GM19025 (cell line): ENCODE results near the gene RNF157.

Experiments
- ATAC-seq: cut with Tn5 transposase; IDR thresholded peaks from one replicate; pipeline ENCODE4 v1.9.1; 2021; ENCODE audit warnings: mild to moderate bottlenecking, low read depth, moderate library complexity; ENCODE audit not compliant: unreplicated experiment

Gene RNF157

DNA sequence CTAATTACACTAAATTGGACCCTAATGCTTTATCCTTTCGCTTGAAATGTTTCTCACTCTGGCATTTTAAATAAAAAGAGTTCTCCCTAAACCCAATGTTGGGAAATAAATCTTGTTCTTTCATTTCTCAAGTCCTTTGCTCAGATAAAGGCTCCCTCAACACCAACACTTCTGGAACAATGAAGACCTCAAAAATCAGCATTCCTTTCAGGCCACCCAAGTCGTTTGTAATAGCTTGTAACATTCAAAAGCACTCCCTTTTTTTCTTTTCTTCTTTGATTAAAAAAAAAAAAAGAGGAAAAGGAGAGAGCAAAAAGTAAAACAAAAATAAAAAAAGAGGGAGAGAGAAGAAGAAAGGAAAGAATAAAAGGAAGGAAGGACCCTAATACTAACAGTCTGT is 76.0 kb downstream of the RNF157 start:
- no peak for ATAC-seq

GRCh38 chr17:76163919-76164318 is 76.4 kb downstream of the RNF157 start:
- no peak for ATAC-seq

- no peak for ATAC-seq
Observed at GRCh38 chr17:76161619-76162266, 78.5 kb downstream of the RNF157 start.

GRCh38 chr17:76160896-76161528 is 79.3 kb downstream of the RNF157 start:
- ATAC-seq: no peak

- ATAC-seq: no peak
Observed at GRCh38 chr17:76159157-76159556, 81.1 kb downstream of the RNF157 start.

DNA sequence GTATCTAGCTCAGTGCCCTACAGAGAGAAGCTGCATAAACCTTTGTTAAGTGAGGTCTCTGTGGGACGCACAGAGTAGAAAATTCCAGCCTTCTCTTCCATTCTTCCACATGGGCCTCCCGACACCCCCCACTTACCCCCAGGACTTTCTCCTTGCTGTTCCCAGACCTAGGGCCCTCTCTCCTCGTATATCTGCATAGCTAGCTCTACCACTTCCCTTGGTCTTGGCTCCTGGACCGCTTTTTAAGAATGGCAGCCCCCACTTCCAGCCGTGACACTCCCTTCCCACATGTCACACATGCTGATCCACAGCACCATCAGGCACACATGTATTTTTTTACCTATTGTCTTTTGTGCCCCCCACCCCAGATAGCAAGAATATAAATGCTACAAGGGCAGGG is 82.5 kb downstream of the RNF157 start:
- ATAC-seq: no peak

- ATAC-seq: no peak
Observed at GRCh38 chr17:76156662-76156991, 83.7 kb downstream of the RNF157 start.

DNA sequence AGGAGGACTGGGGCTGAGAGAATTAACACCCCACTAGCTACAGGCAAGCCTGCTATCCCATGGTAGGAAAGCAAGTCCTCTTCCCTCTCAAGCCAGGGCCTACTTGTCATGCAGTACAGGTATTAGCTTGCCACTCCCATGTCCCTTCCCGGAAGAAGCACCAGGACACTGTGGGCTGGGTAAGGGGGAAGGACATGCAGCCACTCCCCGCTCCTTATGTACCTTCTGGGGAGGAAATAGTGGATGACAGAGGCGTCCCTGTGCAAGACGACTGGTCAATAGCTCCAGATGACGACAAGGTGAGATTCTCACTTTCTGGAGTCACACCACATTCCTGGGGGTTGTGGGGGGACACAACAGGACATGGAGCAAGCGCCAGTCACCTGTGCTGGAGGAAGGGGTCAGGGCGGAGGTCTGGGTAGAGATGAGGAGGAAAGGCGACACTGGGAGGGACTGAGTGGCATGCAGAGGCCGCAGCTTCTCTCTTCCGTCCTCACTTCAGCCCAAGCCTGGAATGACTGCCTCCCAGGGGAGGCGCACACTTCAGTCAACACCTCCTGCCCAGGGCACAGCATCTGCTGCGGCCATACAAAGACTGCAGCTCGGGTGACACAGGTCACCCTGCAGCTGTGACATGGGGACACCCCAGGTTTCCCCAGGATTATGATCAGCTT is 84.2 kb downstream of the RNF157 start:
- ATAC-seq: no peak

DNA sequence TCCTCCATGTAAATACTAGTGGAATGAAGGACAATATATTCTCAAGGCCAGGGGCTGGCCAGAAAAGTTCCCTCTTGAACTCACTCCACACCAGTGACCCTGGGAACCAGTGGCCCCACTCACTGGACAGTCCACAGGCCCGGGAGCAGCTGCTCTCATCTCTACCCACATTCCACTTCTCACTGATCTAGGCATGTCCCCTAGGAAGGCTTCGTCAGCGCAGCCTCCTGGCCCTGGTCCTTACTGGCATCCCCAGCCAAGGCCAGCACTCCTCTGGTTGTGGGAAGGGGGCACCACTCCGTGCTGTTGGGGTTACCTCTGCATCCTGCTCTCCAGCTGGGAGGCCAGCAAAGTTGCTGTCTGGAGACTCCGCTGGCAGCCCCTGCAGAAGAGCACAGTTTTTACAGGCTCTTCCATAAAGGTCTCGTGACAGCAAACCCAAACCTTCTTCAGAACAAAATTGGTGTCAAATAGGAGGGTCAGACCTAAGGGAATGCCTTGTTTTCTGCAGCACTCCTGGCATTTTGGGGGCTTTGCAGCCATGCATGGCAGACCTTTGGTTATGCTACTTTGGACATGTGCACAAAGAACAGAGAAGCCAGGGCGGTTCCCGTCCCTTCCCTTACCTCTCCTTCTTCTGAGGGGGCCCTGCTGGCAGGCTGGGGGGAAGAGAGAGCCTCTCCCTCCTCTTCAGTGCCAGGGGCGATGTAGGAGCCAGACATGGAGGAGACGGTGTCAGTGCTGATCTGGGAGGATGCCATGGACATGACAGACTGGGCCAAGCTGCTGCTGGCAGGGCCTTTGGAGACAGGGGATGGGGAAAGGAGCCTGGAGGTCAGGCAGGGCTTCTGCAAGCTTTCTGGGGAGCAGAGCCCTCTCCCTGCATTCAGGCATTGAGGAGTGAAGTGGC is 85.1 kb downstream of the RNF157 start:
- ATAC-seq: no peak

DNA sequence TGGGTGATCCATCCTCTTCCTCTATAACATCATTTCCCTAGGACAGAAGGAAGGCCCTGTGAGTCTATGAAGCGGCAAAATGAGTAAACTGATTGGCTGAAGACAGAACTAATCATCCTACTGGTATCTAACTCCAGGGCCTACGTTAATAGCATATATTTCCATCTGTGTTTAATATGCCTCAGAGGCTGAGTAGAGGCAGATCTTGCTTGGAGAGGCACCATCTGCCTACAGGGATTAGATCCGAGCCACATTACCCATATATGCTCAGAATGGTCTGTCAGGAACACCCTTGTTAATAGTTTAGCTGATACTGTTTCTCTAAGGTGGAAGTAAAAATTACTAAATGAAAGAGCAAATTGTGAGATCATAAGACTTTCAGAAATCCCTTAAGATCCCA is 86.0 kb downstream of the RNF157 start:
- no peak for ATAC-seq

DNA sequence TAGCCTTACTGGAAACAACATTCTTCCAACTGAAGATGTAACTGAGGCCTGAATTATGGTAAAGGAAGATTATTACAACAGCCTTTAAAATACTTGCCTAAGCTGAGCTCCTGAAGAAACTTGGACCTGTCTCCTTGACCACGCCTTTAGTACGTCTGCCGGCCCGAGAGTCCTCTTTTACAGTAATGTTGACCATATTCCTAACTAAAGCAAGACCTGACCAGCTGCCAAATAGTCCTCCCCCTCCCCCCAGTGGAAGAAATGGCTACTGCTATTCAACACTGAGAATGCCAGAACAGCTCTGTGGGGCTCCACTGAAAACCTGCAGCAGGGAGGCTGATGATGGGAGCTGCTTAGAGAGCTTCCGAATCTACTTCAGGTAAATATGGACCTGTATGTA is 86.7 kb downstream of the RNF157 start:
- ATAC-seq: no peak

- no peak for ATAC-seq
Observed at GRCh38 chr17:76153202-76153601, 87.1 kb downstream of the RNF157 start.

- ATAC-seq: no peak
Observed at GRCh38 chr17:76152591-76152990, 87.7 kb downstream of the RNF157 start.

GRCh38 chr17:76151896-76152454 is 88.3 kb downstream of the RNF157 start:
- ATAC-seq: no peak

DNA sequence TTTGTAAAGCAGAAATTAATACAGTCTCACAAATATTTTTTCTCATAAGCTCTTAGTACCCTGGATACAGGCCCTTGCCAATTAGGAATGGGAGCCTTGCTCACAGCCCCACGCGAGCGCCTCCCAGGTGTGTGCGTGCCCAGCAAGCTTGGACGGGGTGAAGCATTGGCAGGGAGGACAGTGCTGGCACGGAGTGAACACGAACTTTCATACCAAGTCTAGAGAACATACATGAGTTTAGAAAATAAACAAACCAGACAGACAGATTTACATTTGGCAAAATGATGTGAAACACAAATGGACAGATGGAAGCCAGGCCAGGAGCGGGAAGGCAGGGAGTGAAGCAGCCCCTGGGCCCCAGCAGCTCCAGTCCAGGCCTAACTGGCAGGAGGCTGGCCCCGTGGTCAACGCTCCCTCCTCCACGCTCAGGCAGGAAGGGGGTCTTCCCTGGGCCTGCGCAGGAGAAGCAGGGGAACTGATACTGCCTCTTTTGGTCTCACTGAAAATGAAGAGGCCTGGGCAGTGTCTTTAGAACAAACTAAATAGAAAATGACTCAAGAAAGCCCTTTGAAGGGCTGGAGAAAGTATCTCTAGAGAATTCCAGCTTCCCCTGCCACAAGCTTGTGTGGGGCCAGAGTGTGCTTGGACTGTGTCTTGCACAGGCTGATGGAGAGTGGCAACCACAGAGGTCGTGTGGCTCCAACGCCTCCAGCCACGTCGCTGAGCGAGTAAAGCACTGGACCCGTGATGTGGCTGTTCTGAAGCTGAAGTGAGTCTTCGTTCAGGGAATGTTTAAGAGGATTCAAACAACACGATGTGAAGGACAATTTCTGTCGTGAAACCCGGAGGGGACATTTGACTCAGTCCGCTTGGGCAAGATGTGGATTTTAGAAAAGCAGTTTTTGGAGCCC is 89.3 kb downstream of the RNF157 start:
- ATAC-seq: no peak

GRCh38 chr17:76149214-76149613 is 91.1 kb downstream of the RNF157 start:
- ATAC-seq: no peak

- no peak for ATAC-seq
Observed at GRCh38 chr17:76148015-76148326, 92.3 kb downstream of the RNF157 start.

DNA sequence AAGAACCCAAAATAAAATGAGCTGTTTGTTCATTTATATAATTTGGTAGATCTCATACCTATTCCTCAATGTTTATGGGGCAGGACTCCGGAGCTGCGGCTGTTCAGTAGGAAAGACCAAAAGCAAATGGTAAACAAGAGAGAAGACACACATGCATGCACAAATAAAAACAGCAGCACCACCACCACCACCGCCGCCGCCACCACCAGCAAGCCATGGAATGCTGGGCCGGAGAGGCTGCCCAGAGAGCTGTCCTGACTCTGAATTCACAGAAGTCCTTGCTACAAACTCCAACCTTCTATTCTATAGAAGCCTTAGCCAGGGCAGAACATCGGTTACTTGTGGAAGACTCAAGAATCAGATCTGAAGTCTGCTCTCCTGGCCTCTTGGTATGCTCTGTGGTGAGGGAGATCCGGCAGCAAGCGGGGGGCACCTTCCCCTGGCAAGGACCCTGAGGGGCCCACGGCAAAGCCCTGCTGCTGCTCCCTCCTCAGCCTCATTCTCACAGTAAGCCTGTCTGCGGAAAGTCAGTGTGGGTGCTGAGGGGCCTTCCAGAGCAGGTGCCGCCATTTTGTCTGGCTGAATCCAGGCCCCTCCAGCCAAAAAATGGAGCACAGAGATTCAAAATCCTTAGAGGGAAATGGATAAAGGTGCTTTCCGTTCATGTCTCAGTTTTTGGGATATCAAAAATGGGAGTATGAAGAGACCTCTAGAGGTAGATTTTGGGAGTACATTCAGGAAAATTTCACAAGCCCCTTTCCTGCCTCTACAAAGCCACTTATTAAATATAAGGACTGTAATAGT is 92.9 kb downstream of the RNF157 start:
- ATAC-seq: no peak
